WTC11 (cell line): ENCODE data around the gene VANGL2. TPM values are rescaled to one million over a fixed set of nuclear protein-coding genes. Genes with fewer than 3 reads are reported as not detected.
A peak's percentile ranks its signal among the peaks of the same experiment; 100 is the strongest.

Source experiments
- ATAC-seq: fragments of 200-7000 bp; cut with Tn5 transposase; 2 replicates; pipeline ENCODE4 v1.10.0; 2021; ENCODE audit warnings: mild to moderate bottlenecking, moderate library complexity
- CTCF ChIA-PET: fragments of 300-600 bp; sonication (Branson Sonifier 250); formaldehyde crosslinking; loops from one replicate; lab custom pipeline; 2021; ENCODE audit warnings: antibody characterized with exemption; lab: Charles Lee
- POLR2A ChIA-PET: fragments of 350-600 bp; sonication (Branson Sonifier 250); formaldehyde crosslinking; loops from one replicate; lab custom pipeline; 2021; ENCODE audit warnings: antibody characterized with exemption; lab: Charles Lee
- DNase-seq: peaks from one replicate; pipeline ENCODE4 v3.0.0; 2021; ENCODE audit warnings: low spot score
- H3K27ac Mint-ChIP-seq: 2 replicates; pipeline ENCODE4 v1.8.0; 2021; ENCODE audit warnings: mixed read lengths
- H3K27me3 Mint-ChIP-seq: 2 replicates; pipeline ENCODE4 v1.8.0; 2021; ENCODE audit warnings: low read depth, mild to moderate bottlenecking, moderate library complexity, mixed read lengths
- H3K36me3 Mint-ChIP-seq: 2 replicates; pipeline ENCODE4 v1.8.0; 2021; ENCODE audit warnings: mixed read lengths
- H3K4me1 Mint-ChIP-seq: 2 replicates; pipeline ENCODE4 v1.8.0; 2022; ENCODE audit warnings: mixed read lengths
- H3K4me3 Mint-ChIP-seq: 2 replicates; pipeline ENCODE4 v1.8.0; 2021; ENCODE audit warnings: mild to moderate bottlenecking, moderate library complexity, mixed read lengths
- H3K9me3 Mint-ChIP-seq: 2 replicates; pipeline ENCODE4 v1.8.0; 2021; ENCODE audit warnings: mixed read lengths
- AR ChIP-seq: fragments of 250-450 bp; sonication (Bioruptor Pico); IDR thresholded peaks from 2 replicates; pipeline ENCODE4 v1.9.0; 2021; ENCODE audit warnings: mild to moderate bottlenecking
- ARID4B ChIP-seq: sonication (generic); formaldehyde crosslinking; IDR thresholded peaks from 2 replicates; pipeline ENCODE4 v1.8.0; 2023; ENCODE audit warnings: missing genetic modification reagents, mild to moderate bottlenecking, borderline replicate concordance
- ATF2 ChIP-seq: sonication (generic); formaldehyde crosslinking; IDR thresholded peaks from 2 replicates; pipeline ENCODE4 v1.8.1; 2022; ENCODE audit warnings: low read depth, missing genetic modification reagents, borderline replicate concordance
- ESRRA ChIP-seq: sonication (generic); formaldehyde crosslinking; IDR thresholded peaks from 2 replicates; pipeline ENCODE4 v1.8.1; 2022; ENCODE audit warnings: mild to moderate bottlenecking, missing genetic modification reagents, borderline replicate concordance
- FOXK1 ChIP-seq: sonication (generic); formaldehyde crosslinking; IDR thresholded peaks from 2 replicates; pipeline ENCODE4 v1.8.0; 2022; ENCODE audit warnings: mild to moderate bottlenecking, moderate library complexity, missing genetic modification reagents
- FOXP4 ChIP-seq: sonication (generic); formaldehyde crosslinking; IDR thresholded peaks from 2 replicates; pipeline ENCODE4 v1.8.0; 2022; ENCODE audit warnings: mild to moderate bottlenecking, missing genetic modification reagents
- HMGA2 ChIP-seq: fragments of 250-450 bp; sonication (Bioruptor Pico); IDR thresholded peaks from 2 replicates; pipeline ENCODE4 v1.4.0; 2021; ENCODE audit warnings: mild to moderate bottlenecking, moderate library complexity
- MXD4 ChIP-seq: fragments of 250-450 bp; sonication (Bioruptor Pico); IDR thresholded peaks from 2 replicates; pipeline ENCODE4 v1.8.0; 2021; ENCODE audit warnings: mild to moderate bottlenecking, moderate library complexity, borderline replicate concordance
- NFATC4 ChIP-seq: fragments of 250-450 bp; sonication (Bioruptor Pico); IDR thresholded peaks from 2 replicates; pipeline ENCODE4 v1.9.0; 2021; ENCODE audit warnings: mild to moderate bottlenecking
- SOX15 ChIP-seq: fragments of 250-450 bp; sonication (Bioruptor Pico); IDR thresholded peaks from 2 replicates; pipeline ENCODE4 v1.9.0; 2021; ENCODE audit warnings: mild to moderate bottlenecking
- TEAD4 ChIP-seq: sonication (generic); formaldehyde crosslinking; IDR thresholded peaks from 2 replicates; pipeline ENCODE4 v1.8.0; 2022; ENCODE audit warnings: mild to moderate bottlenecking, missing genetic modification reagents
- TP53 ChIP-seq: sonication (generic); formaldehyde crosslinking; IDR thresholded peaks from 2 replicates; pipeline ENCODE4 v1.8.1; 2023; ENCODE audit warnings: mild to moderate bottlenecking, missing genetic modification reagents
- ZNF232 ChIP-seq: sonication (generic); formaldehyde crosslinking; IDR thresholded peaks from 2 replicates; pipeline ENCODE4 v1.8.0; 2022; ENCODE audit warnings: mild to moderate bottlenecking, missing genetic modification reagents
- ZNF425 ChIP-seq: fragments of 250-450 bp; sonication (Bioruptor Pico); conservative IDR thresholded peaks from 2 replicates; pipeline ENCODE4 v1.9.0; 2021; ENCODE audit warnings: mild to moderate bottlenecking
- ZNF671 ChIP-seq: fragments of 250-450 bp; sonication (Bioruptor Pico); IDR thresholded peaks from 2 replicates; pipeline ENCODE4 v1.8.0; 2021; ENCODE audit warnings: mild to moderate bottlenecking
- total RNA-seq: library from RNA; stranded (reverse); gene quantifications from 3 replicates; pipeline ENCODE4 v1.2.3, GENCODE V29; 2021

The VANGL2 gene
- total RNA-seq, 1 experiment from 2014 or later = 68.0 TPM

- DNase-seq (no peak), ATAC-seq (no peak)
- TF ChIP-seq FOXK1 (no peak), ESRRA (CRISPR knock-in tag) (no peak), ZNF425 (CRISPR knock-in tag) (no peak), ZNF671 (no peak), NFATC4 (CRISPR knock-in tag) (no peak), TEAD4 (CRISPR knock-in tag) (no peak), FOXP4 (no peak), ATF2 (no peak), ZNF232 (CRISPR knock-in tag) (no peak)
- CTCF ChIA-PET = interaction anchor here (2.2 kb wide), 1 partner anchor 10 kb away, joined by 9 read pairs; no protein-coding TSS in a partner anchor
- Mint-ChIP-seq H3K9me3 (no peaks in the 10 kb centered on the region), H3K4me3 (peak overlapping the region; percentile 86), H3K27me3 (no peaks in the 10 kb centered on the region; the same call in 1 of the 2 replicates), H3K36me3 (no peaks in the 10 kb centered on the region; the same call in 1 of the 2 replicates), H3K27ac (peak overlapping the region; percentile 41), H3K4me1 (peaks cover 62% of the 10 kb centered on the region)
- POLR2A ChIA-PET = interaction anchor here (0.5 to 0.7 kb wide), 2 partner anchors 9 to 20 kb away, joined by 5 read pairs; no protein-coding TSS in a partner anchor
Measured at GRCh38 chr1:160401487-160401805, 1.1 kb downstream of the VANGL2 start.

- POLR2A ChIA-PET = no interaction called here
- peak overlapping the region; percentile 41 for H3K27ac Mint-ChIP-seq
- CTCF ChIA-PET = interaction anchor here (0.9 to 1.2 kb wide), 2 partner anchors 14 to 26 kb away, joined by 3 to 6 read pairs; no protein-coding TSS in a partner anchor
- no peak for ATAC-seq
- no peaks in the 10 kb centered on the region for H3K9me3 Mint-ChIP-seq
- peaks cover 69% of the 10 kb centered on the region for H3K4me1 Mint-ChIP-seq
- DNase-seq = no peak
- no peaks in the 10 kb centered on the region; the same call in 1 of the 2 replicates for H3K27me3 Mint-ChIP-seq
- peak overlapping the region; percentile 86 for H3K4me3 Mint-ChIP-seq
- no peaks in the 10 kb centered on the region; the same call in 1 of the 2 replicates for H3K36me3 Mint-ChIP-seq
- TF ChIP-seq MXD4 (CRISPR knock-in tag) (no peak), ATF2 (no peak), ARID4B (no peak), ZNF232 (CRISPR knock-in tag) (no peak), HMGA2 (CRISPR knock-in tag) (no peak), AR (CRISPR knock-in tag) (no peak), TP53 (CRISPR knock-in tag) (no peak), SOX15 (CRISPR knock-in tag) (no peak), ZNF425 (CRISPR knock-in tag) (no peak)
Measured at GRCh38 chr1:160402001-160402795, 1.8 kb downstream of the VANGL2 start.
